ENCODE results near the gene ZNF138. TPM values are rescaled to one million over a fixed set of nuclear protein-coding genes. Genes with fewer than 3 reads are reported as not detected.

The ZNF138 gene
- 4.9 TPM for polyA plus RNA-seq (2013, experiment 1 of 2)
- 5.1 TPM for polyA plus RNA-seq (2013, experiment 2 of 2)

DNA sequence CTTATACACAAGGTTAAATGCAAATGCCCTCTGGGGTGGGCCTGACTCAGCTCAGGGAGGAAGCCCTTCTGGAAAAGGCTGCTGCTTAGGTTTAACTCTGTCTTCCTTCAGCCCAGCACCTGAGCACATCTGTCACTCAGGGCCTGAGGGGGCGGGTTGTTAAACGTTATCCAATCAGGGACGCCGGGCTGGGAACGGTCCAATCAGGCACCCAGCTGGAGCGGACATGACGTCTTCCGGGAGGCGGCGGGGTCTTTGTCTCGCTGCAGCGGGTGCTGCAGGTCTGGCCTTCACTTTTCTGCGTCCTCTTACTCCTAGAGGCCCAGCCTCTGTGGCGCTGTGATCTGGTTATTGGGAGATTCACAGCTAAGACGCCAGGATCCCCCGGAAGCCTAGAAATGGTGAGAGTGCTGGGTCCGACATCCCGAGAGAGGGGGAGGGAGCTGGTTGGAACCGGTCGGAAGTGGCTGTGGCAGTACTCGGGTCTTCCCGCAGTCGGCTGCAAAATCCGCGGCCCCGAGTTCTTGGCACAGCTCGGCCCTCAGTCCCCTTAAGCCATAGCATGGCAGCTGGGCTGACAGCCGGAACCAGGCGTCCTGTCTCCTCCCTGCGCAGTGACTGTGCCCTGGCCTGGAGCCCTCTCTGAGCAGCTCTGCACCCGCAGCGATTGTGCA, at the start of gene ZNF138:
Gene ZNF138 (plus strand): TSS at position 258 of the 674 bp plus-strand sequence. CDS start 141 bp downstream, at position 399.
- Histone ChIP-seq H2BK12ac (ENCODE audit: low read length in 2 of 2) (no peak within 1 kb of the TSS), H2BK120ac (ENCODE audit: low read depth, low read length) (no peak within 1 kb of the TSS), H4K91ac (ENCODE audit: low read length) (no peak within 1 kb of the TSS), H3K27me3 (ENCODE audit: control insufficient read depth in 1 of 2, insufficient read depth in 1 of 2, low read length in 2 of 2) (no peaks in the 10 kb centered on the region), H2BK15ac (ENCODE audit: low read depth, poor library complexity, severe bottlenecking) (no peak within 1 kb of the TSS), H3K9me3 (ENCODE audit: control insufficient read depth, low read length) (no peaks in the 10 kb centered on the region), H3K4me2 (ENCODE audit: low read length, poor library complexity, severe bottlenecking) (peak within 1 kb of the TSS; percentile 64), H2BK5ac (ENCODE audit: low read depth, low read length, poor library complexity, severe bottlenecking) (peak within 1 kb of the TSS; percentile 25), H2AK5ac (ENCODE audit: low read length, severe bottlenecking) (no peak within 1 kb of the TSS), H4K8ac (ENCODE audit: low read length) (peak within 1 kb of the TSS; percentile 89), H3K79me1 (replicated peaks; ENCODE audit: low read length, poor library complexity, severe bottlenecking) (peaks cover 17% of the 10 kb centered on the region), H3K4me1 (ENCODE audit: control insufficient read depth, insufficient read depth, low read depth, low read length) (no peaks in the 10 kb centered on the region), H3K9ac (ENCODE audit: low read length) (peak within 1 kb of the TSS; percentile 97), H2AFZ (ENCODE audit: low read depth, low read length) (peak within 1 kb of the TSS; percentile 100), H3K23ac (ENCODE audit: low read length in 2 of 2) (no peak within 1 kb of the TSS), H3K18ac (ENCODE audit: low read depth in 1 of 2, low read length in 2 of 2) (peak within 1 kb of the TSS; percentile 52 to 70), H3K4ac (ENCODE audit: low read depth in 1 of 2, low read length in 2 of 2) (peak within 1 kb of the TSS in 1 of 2 experiments; percentile 53), H3K4me3 (ENCODE audit: insufficient read depth in 1 of 2, low read depth in 1 of 2, low read length in 2 of 2) (peak within 1 kb of the TSS; percentile 86), H3K27ac (ENCODE audit: low read length, poor library complexity, severe bottlenecking) (peak within 1 kb of the TSS; percentile 91), H3K36me3 (ENCODE audit: control insufficient read depth in 1 of 2, insufficient read depth in 2 of 2, low read depth in 1 of 2, low read length in 2 of 2) (peaks cover 5 to 6% of the 10 kb centered on the region in 2 experiments), H3K14ac (ENCODE audit: low read length in 2 of 2) (peak within 1 kb of the TSS in 1 of 2 experiments; percentile 63)
- DNase-seq = peak; percentile 95
- 0% methylated on average over 30 of the region's 32 CpGs for WGBS

DNA sequence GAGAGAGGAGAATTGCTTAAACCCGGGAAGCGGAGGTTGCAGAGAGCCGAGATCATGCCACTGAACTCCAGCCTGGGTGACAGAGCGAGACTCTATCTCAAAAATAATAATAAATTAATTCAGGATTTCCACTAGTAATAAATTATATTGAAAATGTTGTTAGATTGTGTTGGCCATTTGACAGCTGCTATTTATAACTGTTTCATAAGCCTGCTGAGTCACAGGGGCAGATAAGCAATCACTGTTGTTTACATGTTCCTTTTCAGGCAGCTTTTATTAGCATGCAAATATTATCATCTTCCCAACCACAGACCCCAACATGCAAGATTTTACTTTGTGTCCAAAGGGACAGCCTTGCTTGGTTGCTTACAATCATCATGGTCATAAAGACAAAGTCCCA, 49.5 kb upstream of the ZNF138 start:
- Histone ChIP-seq H3K23ac (ENCODE audit: low read length in 2 of 2) (no peak overlapping the region), H3K79me1 (replicated peaks; ENCODE audit: low read length, poor library complexity, severe bottlenecking) (no peaks in the 10 kb centered on the region), H2AK5ac (ENCODE audit: low read length, severe bottlenecking) (no peak overlapping the region), H2BK120ac (ENCODE audit: low read depth, low read length) (no peak overlapping the region), H2BK15ac (ENCODE audit: low read depth, poor library complexity, severe bottlenecking) (no peak overlapping the region), H3K27me3 (ENCODE audit: control insufficient read depth in 1 of 2, insufficient read depth in 1 of 2, low read length in 2 of 2) (no peaks in the 10 kb centered on the region), H3K36me3 (ENCODE audit: control insufficient read depth in 1 of 2, insufficient read depth in 2 of 2, low read depth in 1 of 2, low read length in 2 of 2) (no peaks in the 10 kb centered on the region), H2BK5ac (ENCODE audit: low read depth, low read length, poor library complexity, severe bottlenecking) (no peak overlapping the region), H3K9ac (ENCODE audit: low read length) (no peak overlapping the region), H3K4ac (ENCODE audit: low read depth in 1 of 2, low read length in 2 of 2) (no peak overlapping the region), H3K4me2 (ENCODE audit: low read length, poor library complexity, severe bottlenecking) (no peak overlapping the region), H4K8ac (ENCODE audit: low read length) (no peak overlapping the region), H4K91ac (ENCODE audit: low read length) (no peak overlapping the region), H3K27ac (ENCODE audit: low read length, poor library complexity, severe bottlenecking) (no peak overlapping the region), H3K14ac (ENCODE audit: low read length in 2 of 2) (no peak overlapping the region), H2AFZ (ENCODE audit: low read depth, low read length) (no peak overlapping the region), H3K4me3 (ENCODE audit: insufficient read depth in 1 of 2, low read depth in 1 of 2, low read length in 2 of 2) (no peak overlapping the region), H3K18ac (ENCODE audit: low read depth in 1 of 2, low read length in 2 of 2) (no peak overlapping the region), H3K9me3 (ENCODE audit: control insufficient read depth, low read length) (peaks cover 38% of the 10 kb centered on the region), H3K4me1 (ENCODE audit: control insufficient read depth, insufficient read depth, low read depth, low read length) (no peaks in the 10 kb centered on the region), H2BK12ac (ENCODE audit: low read length in 2 of 2) (no peak overlapping the region)
- peak; percentile 21 for DNase-seq
- 100% methylated on average over 2 of the region's 4 CpGs for WGBS

DNA sequence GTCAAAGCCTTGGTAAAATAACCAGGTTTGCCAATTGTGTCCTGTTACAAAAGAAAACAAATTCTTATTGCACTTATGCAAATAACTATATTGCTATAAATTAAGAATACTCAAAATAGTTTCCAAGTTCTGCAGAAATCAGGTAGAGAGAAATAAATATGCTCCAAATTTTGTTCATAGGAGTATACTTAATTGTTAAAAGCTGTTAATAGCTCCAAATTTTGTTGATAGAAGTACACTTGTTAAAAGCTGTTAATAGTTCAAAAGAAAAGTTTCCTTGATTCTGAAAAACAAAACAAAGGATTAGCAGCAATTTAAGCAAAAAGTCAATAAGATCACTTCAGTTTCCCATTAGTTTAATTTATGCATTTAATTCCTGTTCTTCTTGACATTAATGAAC, 46.4 kb upstream of the ZNF138 start:
- H3K27me3 ChIP-seq (ENCODE audit: control insufficient read depth in 1 of 2, insufficient read depth in 1 of 2, low read length in 2 of 2) = no peaks in the 10 kb centered on the region
- H3K9me3 ChIP-seq (ENCODE audit: control insufficient read depth, low read length) = peaks cover 33% of the 10 kb centered on the region
- H3K18ac ChIP-seq (ENCODE audit: low read depth in 1 of 2, low read length in 2 of 2) = no peak overlapping the region
- no peak overlapping the region for H2BK15ac ChIP-seq (ENCODE audit: low read depth, poor library complexity, severe bottlenecking)
- H2BK5ac ChIP-seq (ENCODE audit: low read depth, low read length, poor library complexity, severe bottlenecking) = no peak overlapping the region
- no peak overlapping the region for H2AFZ ChIP-seq (ENCODE audit: low read depth, low read length)
- no peak for DNase-seq
- no peak overlapping the region for H2BK120ac ChIP-seq (ENCODE audit: low read depth, low read length)
- H3K27ac ChIP-seq (ENCODE audit: low read length, poor library complexity, severe bottlenecking) = no peak overlapping the region
- H2BK12ac ChIP-seq (ENCODE audit: low read length in 2 of 2) = no peak overlapping the region
- no peaks in the 10 kb centered on the region for H3K79me1 ChIP-seq (replicated peaks; ENCODE audit: low read length, poor library complexity, severe bottlenecking)
- no peak overlapping the region for H3K14ac ChIP-seq (ENCODE audit: low read length in 2 of 2)
- H3K4me2 ChIP-seq (ENCODE audit: low read length, poor library complexity, severe bottlenecking) = no peak overlapping the region
- no peak overlapping the region for H3K4ac ChIP-seq (ENCODE audit: low read depth in 1 of 2, low read length in 2 of 2)
- H3K23ac ChIP-seq (ENCODE audit: low read length in 2 of 2) = no peak overlapping the region
- no peak overlapping the region for H4K8ac ChIP-seq (ENCODE audit: low read length)
- H3K4me1 ChIP-seq (ENCODE audit: control insufficient read depth, insufficient read depth, low read depth, low read length) = no peaks in the 10 kb centered on the region
- H3K9ac ChIP-seq (ENCODE audit: low read length) = no peak overlapping the region
- no peaks in the 10 kb centered on the region for H3K36me3 ChIP-seq (ENCODE audit: control insufficient read depth in 1 of 2, insufficient read depth in 2 of 2, low read depth in 1 of 2, low read length in 2 of 2)
- H4K91ac ChIP-seq (ENCODE audit: low read length) = no peak overlapping the region
- no peak overlapping the region for H3K4me3 ChIP-seq (ENCODE audit: insufficient read depth in 1 of 2, low read depth in 1 of 2, low read length in 2 of 2)
- H2AK5ac ChIP-seq (ENCODE audit: low read length, severe bottlenecking) = no peak overlapping the region

DNA sequence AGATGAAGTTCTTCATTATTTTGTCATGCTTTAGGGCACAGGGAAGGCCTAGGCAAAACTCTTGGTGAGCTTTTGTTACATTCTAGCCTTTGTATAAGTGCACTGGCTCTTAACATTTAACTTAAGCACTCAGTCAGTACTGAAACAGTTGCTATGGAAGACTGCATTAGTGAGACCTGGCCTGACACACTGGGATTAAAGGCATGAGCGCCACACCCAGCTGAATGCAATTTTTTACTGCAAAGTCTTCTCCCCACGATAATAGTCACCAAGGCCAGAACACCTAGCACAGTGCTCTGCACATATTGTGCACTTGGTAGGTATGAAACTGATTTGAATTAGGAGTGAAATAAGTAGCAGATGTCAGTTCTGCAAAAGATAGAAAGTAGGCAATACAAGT, 41.2 kb upstream of the ZNF138 start:
- H2BK5ac ChIP-seq (ENCODE audit: low read depth, low read length, poor library complexity, severe bottlenecking) = no peak overlapping the region
- no peak overlapping the region for H3K9ac ChIP-seq (ENCODE audit: low read length)
- no peak overlapping the region for H2AK5ac ChIP-seq (ENCODE audit: low read length, severe bottlenecking)
- H2AFZ ChIP-seq (ENCODE audit: low read depth, low read length) = no peak overlapping the region
- no peak overlapping the region for H4K8ac ChIP-seq (ENCODE audit: low read length)
- H3K27ac ChIP-seq (ENCODE audit: low read length, poor library complexity, severe bottlenecking) = no peak overlapping the region
- no peaks in the 10 kb centered on the region for H3K79me1 ChIP-seq (replicated peaks; ENCODE audit: low read length, poor library complexity, severe bottlenecking)
- no peak overlapping the region for H3K18ac ChIP-seq (ENCODE audit: low read depth in 1 of 2, low read length in 2 of 2)
- H3K9me3 ChIP-seq (ENCODE audit: control insufficient read depth, low read length) = peaks cover 32% of the 10 kb centered on the region
- no peak overlapping the region for H3K4ac ChIP-seq (ENCODE audit: low read depth in 1 of 2, low read length in 2 of 2)
- no peak overlapping the region for H3K14ac ChIP-seq (ENCODE audit: low read length in 2 of 2)
- 40% methylated on average over 2 of the region's 2 CpGs for WGBS
- no peak overlapping the region for H3K4me3 ChIP-seq (ENCODE audit: insufficient read depth in 1 of 2, low read depth in 1 of 2, low read length in 2 of 2)
- no peak overlapping the region for H2BK120ac ChIP-seq (ENCODE audit: low read depth, low read length)
- no peak overlapping the region for H2BK12ac ChIP-seq (ENCODE audit: low read length in 2 of 2)
- no peak overlapping the region for H3K4me2 ChIP-seq (ENCODE audit: low read length, poor library complexity, severe bottlenecking)
- H3K4me1 ChIP-seq (ENCODE audit: control insufficient read depth, insufficient read depth, low read depth, low read length) = no peaks in the 10 kb centered on the region
- no peaks in the 10 kb centered on the region for H3K36me3 ChIP-seq (ENCODE audit: control insufficient read depth in 1 of 2, insufficient read depth in 2 of 2, low read depth in 1 of 2, low read length in 2 of 2)
- no peak overlapping the region for H2BK15ac ChIP-seq (ENCODE audit: low read depth, poor library complexity, severe bottlenecking)
- H4K91ac ChIP-seq (ENCODE audit: low read length) = no peak overlapping the region
- H3K23ac ChIP-seq (ENCODE audit: low read length in 2 of 2) = no peak overlapping the region
- no peak for DNase-seq
- no peaks in the 10 kb centered on the region for H3K27me3 ChIP-seq (ENCODE audit: control insufficient read depth in 1 of 2, insufficient read depth in 1 of 2, low read length in 2 of 2)

All from mesenchymal stem cell (in vitro differentiated cells and primary cell).